Measurements from ENCODE around the gene FKBP1C. TPM values are rescaled to one million over a fixed set of nuclear protein-coding genes. Genes with fewer than 3 reads are reported as not detected.

FKBP1C gene
- total and polyA plus RNA-seq, 10 of the 15 experiments (the other 5 are each of a cell fraction or from before 2014, with no cell fraction given): 0.42 to 5.5 (median 1.5) TPM

DNA sequence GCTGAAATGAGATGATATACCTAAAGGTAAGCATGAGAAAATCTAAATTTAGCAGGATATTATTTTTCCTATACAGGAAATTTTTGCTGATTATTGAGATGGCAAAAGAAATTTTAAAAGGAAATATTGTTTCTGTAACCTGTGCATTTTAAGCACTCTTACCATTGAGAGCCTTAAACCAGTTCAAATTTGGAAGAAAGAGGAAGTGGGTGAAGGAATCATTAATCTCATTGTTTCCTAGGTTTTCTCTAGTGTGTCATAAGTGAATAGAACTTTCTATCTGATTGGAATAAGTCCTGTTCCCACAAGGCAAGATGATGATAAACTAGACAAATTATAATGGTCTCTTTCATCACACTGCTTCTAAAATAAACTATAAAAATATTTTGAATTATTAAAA is 22.4 kb upstream of the FKBP1C start:
- in situ Hi-C loops (cut with MboI): no loop called here
- H3K79me2 ChIP-seq (ENCODE audit: control insufficient read depth, insufficient read depth, low read length): no peaks in the 10 kb centered on the region
- no peak overlapping the region for H3K4me3 ChIP-seq
- H3K9ac ChIP-seq (ENCODE audit: control insufficient read depth, insufficient read depth, low read length): no peak overlapping the region
- CTCF ChIA-PET: no interaction called here
- no peaks in the 10 kb centered on the region for H3K4me1 ChIP-seq (ENCODE audit: control insufficient read depth, insufficient read depth, low read length)
- peak; percentile 63; the same call in 1 of the 2 replicates for TF ChIP-seq SPI1 (IDR thresholded peaks at IDR 0.05; ENCODE audit: borderline replicate concordance, insufficient read depth, low read depth, low read length)
- TF ChIP-seq CBX3 (IDR thresholded peaks at IDR 0.05; ENCODE audit: borderline replicate concordance, low read depth): no peak
- TF ChIP-seq, protein P1, sequence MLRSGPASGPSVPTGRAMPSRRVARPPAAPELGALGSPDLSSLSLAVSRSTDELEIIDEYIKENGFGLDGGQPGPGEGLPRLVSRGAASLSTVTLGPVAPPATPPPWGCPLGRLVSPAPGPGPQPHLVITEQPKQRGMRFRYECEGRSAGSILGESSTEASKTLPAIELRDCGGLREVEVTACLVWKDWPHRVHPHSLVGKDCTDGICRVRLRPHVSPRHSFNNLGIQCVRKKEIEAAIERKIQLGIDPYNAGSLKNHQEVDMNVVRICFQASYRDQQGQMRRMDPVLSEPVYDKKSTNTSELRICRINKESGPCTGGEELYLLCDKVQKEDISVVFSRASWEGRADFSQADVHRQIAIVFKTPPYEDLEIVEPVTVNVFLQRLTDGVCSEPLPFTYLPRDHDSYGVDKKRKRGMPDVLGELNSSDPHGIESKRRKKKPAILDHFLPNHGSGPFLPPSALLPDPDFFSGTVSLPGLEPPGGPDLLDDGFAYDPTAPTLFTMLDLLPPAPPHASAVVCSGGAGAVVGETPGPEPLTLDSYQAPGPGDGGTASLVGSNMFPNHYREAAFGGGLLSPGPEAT (IDR thresholded peaks at IDR 0.05; ENCODE audit: low read depth): no peak
- no peak overlapping the region for H3K27ac ChIP-seq (ENCODE audit: control insufficient read depth, insufficient read depth)
- intact Hi-C loops (cut with micrococcal nuclease; ENCODE audit: unreplicated experiment): no loop called here
- no peaks in the 10 kb centered on the region for H3K36me3 ChIP-seq (ENCODE audit: control insufficient read depth in 2 of 2, insufficient read depth in 2 of 2, low read length in 1 of 2)
- DNase-seq (ENCODE audit: low read depth, low spot score) (no peak), FAIRE-seq (no peak), ATAC-seq (no peak)
- POLR2A ChIA-PET: no interaction called here
- no TSS peak for BruUV-seq (replicated peaks)
- no peak overlapping the region for H3K4me2 ChIP-seq (ENCODE audit: control insufficient read depth, insufficient read depth)
- no peak overlapping the region for H2AFZ ChIP-seq (ENCODE audit: control insufficient read depth, low read depth, low read length)
- no peaks in the 10 kb centered on the region for H3K9me3 ChIP-seq (replicated peaks; ENCODE audit: control insufficient read depth, insufficient read depth, low read length)
- SMC1A ChIA-PET (ENCODE audit: uncharacterized antibody, unreplicated experiment): no interaction called here
- H3K27me3 ChIP-seq (replicated peaks in 1 of 2; ENCODE audit: control insufficient read depth in 2 of 2, insufficient read depth in 2 of 2, low read length in 1 of 2): no peaks in the 10 kb centered on the region; a peak in 1 of 4 replicates
- H4K20me1 ChIP-seq (ENCODE audit: control insufficient read depth, insufficient read depth): no peaks in the 10 kb centered on the region
- RAD21 ChIA-PET (ENCODE audit: unreplicated experiment): no interaction called here

DNA sequence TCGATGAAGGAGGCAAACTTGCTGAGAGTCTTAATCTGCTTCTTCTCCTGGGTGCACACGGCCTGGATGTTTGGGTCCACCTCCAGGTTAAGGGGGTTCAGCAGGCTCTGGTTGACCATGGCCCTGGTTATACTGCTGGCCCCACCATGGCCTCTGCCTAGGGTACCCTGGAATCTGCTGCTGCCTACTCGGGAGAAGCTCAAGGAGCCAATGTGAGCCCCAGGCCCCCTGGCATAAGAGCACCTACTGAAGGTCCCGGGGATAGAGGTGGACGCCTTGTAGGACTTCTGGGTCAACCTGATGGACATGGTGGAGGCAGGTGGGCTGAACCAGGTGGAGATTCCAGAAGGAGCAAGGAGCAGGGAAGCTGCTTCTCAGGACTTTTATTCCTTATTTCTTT is 17.9 kb upstream of the FKBP1C start:
- RAD21 ChIA-PET (ENCODE audit: unreplicated experiment): no interaction called here
- Histone ChIP-seq H3K79me2 (ENCODE audit: control insufficient read depth, insufficient read depth, low read length) (no peaks in the 10 kb centered on the region), H3K9ac (ENCODE audit: control insufficient read depth, insufficient read depth, low read length) (no peak overlapping the region), H3K4me1 (ENCODE audit: control insufficient read depth, insufficient read depth, low read length) (no peaks in the 10 kb centered on the region), H3K9me3 (replicated peaks; ENCODE audit: control insufficient read depth, insufficient read depth, low read length) (no peaks in the 10 kb centered on the region), H3K36me3 (ENCODE audit: control insufficient read depth in 2 of 2, insufficient read depth in 2 of 2, low read length in 1 of 2) (no peaks in the 10 kb centered on the region), H2AFZ (ENCODE audit: control insufficient read depth, low read depth, low read length) (no peak overlapping the region), H3K27me3 (replicated peaks in 1 of 2; ENCODE audit: control insufficient read depth in 2 of 2, insufficient read depth in 2 of 2, low read length in 1 of 2) (no peaks in the 10 kb centered on the region; a peak in 1 of 4 replicates), H3K4me3 (no peak overlapping the region), H3K4me2 (ENCODE audit: control insufficient read depth, insufficient read depth) (no peak overlapping the region), H4K20me1 (ENCODE audit: control insufficient read depth, insufficient read depth) (no peaks in the 10 kb centered on the region), H3K27ac (ENCODE audit: control insufficient read depth, insufficient read depth) (no peak overlapping the region)
- SMC1A ChIA-PET (ENCODE audit: uncharacterized antibody, unreplicated experiment): interaction anchor here (0.6 kb wide), 1 partner anchor 33 kb away, joined by 3 read pairs; no protein-coding TSS in a partner anchor
- no peak for DNase-seq (ENCODE audit: low read depth, low spot score)
- intact Hi-C loops (cut with micrococcal nuclease; ENCODE audit: unreplicated experiment) (no loop called here), in situ Hi-C loops (cut with MboI) (no loop called here)
- POLR2A ChIA-PET: no interaction called here
- 26% methylated on average over 5 of the region's 5 CpGs for WGBS (ENCODE audit: insufficient coverage, insufficient replicate concordance, low lambda C conversion rate, missing lambda C conversion rate)
- FAIRE-seq: no peak
- ATAC-seq: no peak
- BruUV-seq (replicated peaks): no TSS peak
- TF ChIP-seq CBX3 (IDR thresholded peaks at IDR 0.05; ENCODE audit: borderline replicate concordance, low read depth): no peak
- TF ChIP-seq HDAC6 (IDR thresholded peaks at IDR 0.05; ENCODE audit: unreplicated experiment): no peak
- no peak for TF ChIP-seq CREB1 (IDR thresholded peaks at IDR 0.05; ENCODE audit: low read depth)
- CTCF ChIA-PET: interaction anchor here (0.7 kb wide), 1 partner anchor 79 kb away, joined by 3 read pairs; no protein-coding TSS in a partner anchor

Data from GM12878 (cell line).